Measurements from ENCODE around the gene EDN2.

The EDN2 gene

GRCh38 chr1:41440321-41441085 lies 44.0 kb downstream of the EDN2 start:
- no peaks in the 10 kb centered on the region for H3K79me2 ChIP-seq (ENCODE audit: insufficient read depth, low read length)
- no peak overlapping the region for H3K9ac ChIP-seq (ENCODE audit: low read depth, low read length, poor library complexity, severe bottlenecking)
- H3K4me1 ChIP-seq (ENCODE audit: insufficient read depth, low read length, poor library complexity, severe bottlenecking), result no peaks in the 10 kb centered on the region
- no peak overlapping the region for H3K4me2 ChIP-seq (ENCODE audit: low read depth, low read length, poor library complexity, severe bottlenecking)
- no peak overlapping the region for H2AFZ ChIP-seq (ENCODE audit: low read length)
- H3K9me3 ChIP-seq (ENCODE audit: insufficient read depth, low read depth, low read length), result peaks cover 15% of the 10 kb centered on the region; the same call in 1 of the 2 replicates
- no peaks in the 10 kb centered on the region for H4K20me1 ChIP-seq (ENCODE audit: insufficient read depth, low read length, poor library complexity, severe bottlenecking)
- no peak for TF ChIP-seq EZH2phosphoT487 (IDR thresholded peaks at IDR 0.05; ENCODE audit: borderline replicate concordance)
- no peaks in the 10 kb centered on the region for H3K27me3 ChIP-seq (ENCODE audit: insufficient read depth, low read length, poor library complexity, severe bottlenecking)
- no peaks in the 10 kb centered on the region for H3K9me2 ChIP-seq (replicated peaks; ENCODE audit: low read depth, low read length)
- H3K36me3 ChIP-seq (ENCODE audit: insufficient read depth, low read length), result no peaks in the 10 kb centered on the region
- no peaks in the 10 kb centered on the region for H3F3A ChIP-seq (ENCODE audit: low read depth)
- H3K4me3 ChIP-seq (ENCODE audit: low read length, poor library complexity, severe bottlenecking), result no peak overlapping the region

GRCh38 chr1:41439234-41439633 lies 45.2 kb downstream of the EDN2 start:
- H3K27me3 ChIP-seq (ENCODE audit: insufficient read depth, low read length, poor library complexity, severe bottlenecking), result no peaks in the 10 kb centered on the region
- H3F3A ChIP-seq (ENCODE audit: low read depth), result no peaks in the 10 kb centered on the region
- H3K36me3 ChIP-seq (ENCODE audit: insufficient read depth, low read length), result no peaks in the 10 kb centered on the region
- H3K79me2 ChIP-seq (ENCODE audit: insufficient read depth, low read length), result no peaks in the 10 kb centered on the region
- peaks cover 4% of the 10 kb centered on the region; the same call in 1 of the 2 replicates for H3K9me3 ChIP-seq (ENCODE audit: insufficient read depth, low read depth, low read length)
- H3K9me2 ChIP-seq (replicated peaks; ENCODE audit: low read depth, low read length), result no peaks in the 10 kb centered on the region
- H3K4me2 ChIP-seq (ENCODE audit: low read depth, low read length, poor library complexity, severe bottlenecking), result no peak overlapping the region
- no peak overlapping the region for H3K9ac ChIP-seq (ENCODE audit: low read depth, low read length, poor library complexity, severe bottlenecking)
- no peaks in the 10 kb centered on the region for H4K20me1 ChIP-seq (ENCODE audit: insufficient read depth, low read length, poor library complexity, severe bottlenecking)
- TF ChIP-seq, protein P1, sequence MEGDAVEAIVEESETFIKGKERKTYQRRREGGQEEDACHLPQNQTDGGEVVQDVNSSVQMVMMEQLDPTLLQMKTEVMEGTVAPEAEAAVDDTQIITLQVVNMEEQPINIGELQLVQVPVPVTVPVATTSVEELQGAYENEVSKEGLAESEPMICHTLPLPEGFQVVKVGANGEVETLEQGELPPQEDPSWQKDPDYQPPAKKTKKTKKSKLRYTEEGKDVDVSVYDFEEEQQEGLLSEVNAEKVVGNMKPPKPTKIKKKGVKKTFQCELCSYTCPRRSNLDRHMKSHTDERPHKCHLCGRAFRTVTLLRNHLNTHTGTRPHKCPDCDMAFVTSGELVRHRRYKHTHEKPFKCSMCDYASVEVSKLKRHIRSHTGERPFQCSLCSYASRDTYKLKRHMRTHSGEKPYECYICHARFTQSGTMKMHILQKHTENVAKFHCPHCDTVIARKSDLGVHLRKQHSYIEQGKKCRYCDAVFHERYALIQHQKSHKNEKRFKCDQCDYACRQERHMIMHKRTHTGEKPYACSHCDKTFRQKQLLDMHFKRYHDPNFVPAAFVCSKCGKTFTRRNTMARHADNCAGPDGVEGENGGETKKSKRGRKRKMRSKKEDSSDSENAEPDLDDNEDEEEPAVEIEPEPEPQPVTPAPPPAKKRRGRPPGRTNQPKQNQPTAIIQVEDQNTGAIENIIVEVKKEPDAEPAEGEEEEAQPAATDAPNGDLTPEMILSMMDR (conservative IDR thresholded peaks at IDR 0.05; ENCODE audit: low read length), result no peak
- no peak for TF ChIP-seq EZH2phosphoT487 (IDR thresholded peaks at IDR 0.05; ENCODE audit: borderline replicate concordance)
- H2AFZ ChIP-seq (ENCODE audit: low read length), result no peak overlapping the region
- H3K4me1 ChIP-seq (ENCODE audit: insufficient read depth, low read length, poor library complexity, severe bottlenecking), result no peaks in the 10 kb centered on the region
- no peak overlapping the region for H3K4me3 ChIP-seq (ENCODE audit: low read length, poor library complexity, severe bottlenecking)

GRCh38 chr1:41438711-41439110 lies 45.8 kb downstream of the EDN2 start:
- Histone ChIP-seq H4K20me1 (ENCODE audit: insufficient read depth, low read length, poor library complexity, severe bottlenecking) (no peaks in the 10 kb centered on the region), H3F3A (ENCODE audit: low read depth) (no peaks in the 10 kb centered on the region), H3K79me2 (ENCODE audit: insufficient read depth, low read length) (no peaks in the 10 kb centered on the region), H3K9ac (ENCODE audit: low read depth, low read length, poor library complexity, severe bottlenecking) (no peak overlapping the region), H3K36me3 (ENCODE audit: insufficient read depth, low read length) (no peaks in the 10 kb centered on the region), H3K4me1 (ENCODE audit: insufficient read depth, low read length, poor library complexity, severe bottlenecking) (no peaks in the 10 kb centered on the region), H3K9me2 (replicated peaks; ENCODE audit: low read depth, low read length) (no peaks in the 10 kb centered on the region), H3K4me3 (ENCODE audit: low read length, poor library complexity, severe bottlenecking) (no peak overlapping the region), H3K9me3 (ENCODE audit: insufficient read depth, low read depth, low read length) (no peaks in the 10 kb centered on the region; the same call in 1 of the 2 replicates), H2AFZ (ENCODE audit: low read length) (no peak overlapping the region), H3K27me3 (ENCODE audit: insufficient read depth, low read length, poor library complexity, severe bottlenecking) (no peaks in the 10 kb centered on the region), H3K4me2 (ENCODE audit: low read depth, low read length, poor library complexity, severe bottlenecking) (no peak overlapping the region)
- TF ChIP-seq, protein P1 (conservative IDR thresholded peaks at IDR 0.05; ENCODE audit: low read length), result no peak
- no peak for TF ChIP-seq EZH2phosphoT487 (IDR thresholded peaks at IDR 0.05; ENCODE audit: borderline replicate concordance)

- Histone ChIP-seq H3K4me3 (ENCODE audit: low read length, poor library complexity, severe bottlenecking) (no peak overlapping the region), H3K36me3 (ENCODE audit: insufficient read depth, low read length) (no peaks in the 10 kb centered on the region), H3K9ac (ENCODE audit: low read depth, low read length, poor library complexity, severe bottlenecking) (no peak overlapping the region), H3F3A (ENCODE audit: low read depth) (no peaks in the 10 kb centered on the region), H3K4me1 (ENCODE audit: insufficient read depth, low read length, poor library complexity, severe bottlenecking) (no peaks in the 10 kb centered on the region), H2AFZ (ENCODE audit: low read length) (no peak overlapping the region), H3K27me3 (ENCODE audit: insufficient read depth, low read length, poor library complexity, severe bottlenecking) (no peaks in the 10 kb centered on the region), H4K20me1 (ENCODE audit: insufficient read depth, low read length, poor library complexity, severe bottlenecking) (no peaks in the 10 kb centered on the region), H3K9me2 (replicated peaks; ENCODE audit: low read depth, low read length) (no peaks in the 10 kb centered on the region), H3K4me2 (ENCODE audit: low read depth, low read length, poor library complexity, severe bottlenecking) (no peak overlapping the region), H3K9me3 (ENCODE audit: insufficient read depth, low read depth, low read length) (no peaks in the 10 kb centered on the region), H3K79me2 (ENCODE audit: insufficient read depth, low read length) (no peaks in the 10 kb centered on the region)
- TF ChIP-seq, protein P1 (conservative IDR thresholded peaks at IDR 0.05; ENCODE audit: low read length), result no peak
- TF ChIP-seq EZH2phosphoT487 (IDR thresholded peaks at IDR 0.05; ENCODE audit: borderline replicate concordance), result no peak
Observed at GRCh38 chr1:41437011-41437355, 47.5 kb downstream of the EDN2 start.
